ENCODE results near the gene SBSN.

DNA sequence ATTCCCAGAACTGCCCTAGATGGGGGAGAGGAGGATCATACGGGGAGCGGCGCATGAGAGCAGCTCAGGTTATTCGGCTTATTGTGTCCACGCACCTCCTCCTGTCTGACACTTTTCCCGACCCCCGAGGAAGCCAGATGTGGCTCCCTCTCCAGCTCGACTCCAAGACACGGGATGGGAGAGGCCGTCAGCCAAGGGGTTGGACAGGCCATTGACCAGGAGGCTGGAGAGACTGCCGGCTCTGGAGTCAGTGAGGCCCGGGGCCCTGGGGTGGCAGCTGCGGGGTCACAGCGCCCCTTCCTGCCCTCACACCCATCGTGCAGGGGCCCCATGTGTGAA, 17.5 kb downstream of the SBSN start:
- TF ChIP-seq CTCF (conservative IDR thresholded peaks at IDR 0.05) (peak; percentile 64), ZFX (IDR thresholded peaks at IDR 0.05) (no peak)
